Measurements from ENCODE around the gene MTAP. TPM values are rescaled to one million over a fixed set of nuclear protein-coding genes. Genes with fewer than 3 reads are reported as not detected.

MTAP gene
- total RNA-seq, 1 experiment from 2014 or later: 46.1 TPM

DNA sequence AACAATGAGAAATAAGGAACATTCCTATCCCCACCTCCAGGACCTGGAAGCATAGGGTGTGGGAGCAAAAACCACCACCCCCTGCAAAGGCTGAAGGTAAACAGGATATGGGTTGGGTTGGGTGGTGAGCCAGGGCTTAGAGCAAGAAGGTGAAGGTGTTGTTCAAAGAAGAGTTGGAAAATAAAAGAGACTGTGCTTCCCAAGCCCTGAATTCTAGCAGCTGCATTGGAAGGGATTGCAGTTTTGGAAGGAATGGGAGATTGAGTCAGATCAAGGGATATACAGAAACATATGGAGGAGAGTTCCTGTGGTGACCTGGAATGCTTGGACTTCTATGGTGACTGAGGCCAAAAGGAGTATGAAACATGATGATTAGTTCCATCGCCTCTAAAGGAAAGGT, 24.7 kb upstream of the MTAP start:
- H2AFZ ChIP-seq: peak overlapping the region; percentile 52; the same call in 1 of the 2 replicates
- intact Hi-C loops (cut with micrococcal nuclease; ENCODE audit: unreplicated experiment): no loop called here
- ChIA-PET POLR2A (ENCODE audit: unreplicated experiment) (interaction anchor here (0.7 kb wide), 1 partner anchor 218 kb away, joined by 7 read pairs; no protein-coding TSS in a partner anchor), CTCF (no interaction called here)
- TF ChIP-seq, protein P1, sequence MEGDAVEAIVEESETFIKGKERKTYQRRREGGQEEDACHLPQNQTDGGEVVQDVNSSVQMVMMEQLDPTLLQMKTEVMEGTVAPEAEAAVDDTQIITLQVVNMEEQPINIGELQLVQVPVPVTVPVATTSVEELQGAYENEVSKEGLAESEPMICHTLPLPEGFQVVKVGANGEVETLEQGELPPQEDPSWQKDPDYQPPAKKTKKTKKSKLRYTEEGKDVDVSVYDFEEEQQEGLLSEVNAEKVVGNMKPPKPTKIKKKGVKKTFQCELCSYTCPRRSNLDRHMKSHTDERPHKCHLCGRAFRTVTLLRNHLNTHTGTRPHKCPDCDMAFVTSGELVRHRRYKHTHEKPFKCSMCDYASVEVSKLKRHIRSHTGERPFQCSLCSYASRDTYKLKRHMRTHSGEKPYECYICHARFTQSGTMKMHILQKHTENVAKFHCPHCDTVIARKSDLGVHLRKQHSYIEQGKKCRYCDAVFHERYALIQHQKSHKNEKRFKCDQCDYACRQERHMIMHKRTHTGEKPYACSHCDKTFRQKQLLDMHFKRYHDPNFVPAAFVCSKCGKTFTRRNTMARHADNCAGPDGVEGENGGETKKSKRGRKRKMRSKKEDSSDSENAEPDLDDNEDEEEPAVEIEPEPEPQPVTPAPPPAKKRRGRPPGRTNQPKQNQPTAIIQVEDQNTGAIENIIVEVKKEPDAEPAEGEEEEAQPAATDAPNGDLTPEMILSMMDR (conservative IDR thresholded peaks at IDR 0.05): no peak
- TF ChIP-seq EZH2 (IDR thresholded peaks at IDR 0.05; ENCODE audit: low read depth): no peak
- peaks cover 40% of the 10 kb centered on the region for H3K4me1 ChIP-seq (replicated peaks; ENCODE audit: insufficient read depth)
- H3K4me3 ChIP-seq: peak overlapping the region; percentile 18; the same call in 1 of the 2 replicates
- H3F3A ChIP-seq (ENCODE audit: insufficient read depth, low read depth): peaks cover 27% of the 10 kb centered on the region
- peak overlapping the region; percentile 73 for H3K27ac ChIP-seq
- no peaks in the 10 kb centered on the region for H3K79me2 ChIP-seq (ENCODE audit: low read depth)
- peak overlapping the region; percentile 57 for H3K4me2 ChIP-seq
- no peaks in the 10 kb centered on the region for H3K27me3 ChIP-seq (ENCODE audit: insufficient read depth, low read depth)
- no peaks in the 10 kb centered on the region for H3K9me3 ChIP-seq (ENCODE audit: insufficient read depth, low read depth)
- H3K36me3 ChIP-seq (ENCODE audit: low read depth): no peaks in the 10 kb centered on the region
- DNase-seq: peak; percentile 48 to 53
- BruUV-seq (replicated peaks): no TSS peak
- no peaks in the 10 kb centered on the region for H3K9me2 ChIP-seq (ENCODE audit: insufficient read depth)
- no peaks in the 10 kb centered on the region for H4K20me1 ChIP-seq (ENCODE audit: insufficient read depth)

- H3K27me3 ChIP-seq (ENCODE audit: insufficient read depth, low read depth): no peaks in the 10 kb centered on the region
- TF ChIP-seq, protein P1 (conservative IDR thresholded peaks at IDR 0.05): no peak
- TF ChIP-seq EZH2 (IDR thresholded peaks at IDR 0.05; ENCODE audit: low read depth): no peak
- no peaks in the 10 kb centered on the region for H3K9me3 ChIP-seq (ENCODE audit: insufficient read depth, low read depth)
- H3K79me2 ChIP-seq (ENCODE audit: low read depth): no peaks in the 10 kb centered on the region
- peak overlapping the region; percentile 73 for H3K27ac ChIP-seq
- no peaks in the 10 kb centered on the region for H4K20me1 ChIP-seq (ENCODE audit: insufficient read depth)
- DNase-seq: no peak
- peak overlapping the region; percentile 18; the same call in 1 of the 2 replicates for H3K4me3 ChIP-seq
- peak overlapping the region; percentile 52; the same call in 1 of the 2 replicates for H2AFZ ChIP-seq
- BruUV-seq (replicated peaks): no TSS peak
- H3K4me2 ChIP-seq: peak overlapping the region; percentile 57
- no peaks in the 10 kb centered on the region for H3K9me2 ChIP-seq (ENCODE audit: insufficient read depth)
- intact Hi-C loops (cut with micrococcal nuclease; ENCODE audit: unreplicated experiment): no loop called here
- POLR2A ChIA-PET (ENCODE audit: unreplicated experiment): interaction anchor here (0.7 kb wide), 1 partner anchor 218 kb away, joined by 7 read pairs; no protein-coding TSS in a partner anchor
- H3F3A ChIP-seq (ENCODE audit: insufficient read depth, low read depth): peaks cover 33% of the 10 kb centered on the region
- H3K4me1 ChIP-seq (replicated peaks; ENCODE audit: insufficient read depth): peaks cover 46% of the 10 kb centered on the region
- CTCF ChIA-PET: no interaction called here
- no peaks in the 10 kb centered on the region for H3K36me3 ChIP-seq (ENCODE audit: low read depth)
These were observed 24.1 kb upstream of the MTAP start for GRCh38 chr9:21778304-21778703.

DNA sequence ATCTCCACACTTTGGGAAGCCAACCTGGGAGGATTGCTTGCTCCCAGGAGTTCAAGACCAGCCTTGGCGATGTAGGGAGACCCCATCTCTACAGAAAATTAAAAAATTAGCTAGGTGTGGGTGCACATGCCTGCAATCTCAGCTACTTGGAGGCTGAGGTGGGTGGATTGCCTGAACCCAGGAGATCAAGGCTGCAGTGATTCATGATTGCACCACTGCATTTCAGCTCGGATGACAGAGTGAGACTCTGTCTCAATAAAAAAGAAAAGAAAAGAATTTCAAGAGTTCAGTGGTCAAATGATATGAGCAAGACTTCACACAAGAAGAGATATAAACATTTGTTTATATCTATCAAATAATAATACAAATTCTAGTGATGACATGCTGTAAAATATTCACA, 23.0 kb upstream of the MTAP start:
- ChIA-PET POLR2A (ENCODE audit: unreplicated experiment) (interaction anchor here (0.7 kb wide), 2 partner anchors 30 to 298 kb away, joined by 3 to 6 read pairs; no protein-coding TSS in a partner anchor), CTCF (no interaction called here)
- H3K4me1 ChIP-seq (replicated peaks; ENCODE audit: insufficient read depth): peaks cover 46% of the 10 kb centered on the region
- H3K36me3 ChIP-seq (ENCODE audit: low read depth): no peaks in the 10 kb centered on the region
- no peaks in the 10 kb centered on the region for H3K9me3 ChIP-seq (ENCODE audit: insufficient read depth, low read depth)
- H3K9me2 ChIP-seq (ENCODE audit: insufficient read depth): no peaks in the 10 kb centered on the region
- H2AFZ ChIP-seq: no peak overlapping the region
- peaks cover 33% of the 10 kb centered on the region for H3F3A ChIP-seq (ENCODE audit: insufficient read depth, low read depth)
- TF ChIP-seq, protein P1 (conservative IDR thresholded peaks at IDR 0.05): no peak
- H3K27me3 ChIP-seq (ENCODE audit: insufficient read depth, low read depth): no peaks in the 10 kb centered on the region
- no peaks in the 10 kb centered on the region for H4K20me1 ChIP-seq (ENCODE audit: insufficient read depth)
- intact Hi-C loops (cut with micrococcal nuclease; ENCODE audit: unreplicated experiment): no loop called here
- no peak overlapping the region for H3K4me2 ChIP-seq
- no peak overlapping the region for H3K4me3 ChIP-seq
- no TSS peak for BruUV-seq (replicated peaks)
- peak overlapping the region; percentile 73; the same call in 1 of the 2 replicates for H3K27ac ChIP-seq
- H3K79me2 ChIP-seq (ENCODE audit: low read depth): no peaks in the 10 kb centered on the region
- no peak for DNase-seq
